HT1080 (cell line): ENCODE results near the gene RNF166. TPM values are rescaled to one million over a fixed set of nuclear protein-coding genes. Genes with fewer than 3 reads are reported as not detected.

Experiments used
- DNase-seq: peaks from one replicate; pipeline ENCODE4 v3.0.0-alpha.2; 2015; ENCODE audit warnings: low read depth
- polyA plus RNA-seq, 2 experiments: library from polyadenylated mRNA; depleted of rRNA; stranded (reverse); fragments of >200 nt; gene quantifications; 2 replicates each; pipeline ENCODE4 v1.2.3, GENCODE V29; 2015
- total RNA-seq: library from RNA; depleted of rRNA; stranded (reverse); fragments of >200 nt; shearing (Covaris generic); gene quantifications from 2 replicates; pipeline ENCODE4 v1.2.3, GENCODE V29; 2014; rRNA removed

The RNF166 gene
- 31.9 and 38.1 TPM in 2 replicates for total RNA-seq
- polyA plus RNA-seq (2015; cell fraction: cytosol; rRNA removed) = 22.2 and 27.6 TPM in 2 replicates
- 23.5 and 35.2 TPM in 2 replicates for polyA plus RNA-seq (2015; cell fraction: nucleus; rRNA removed)

- peak; percentile 78 for DNase-seq
Measured at GRCh38 chr16:88706229-88706964, at the start of gene RNF166, which contains the start of gene CTU2. Gene RNF166, minus strand, starts transcription at chr16:88706408. Its CDS starts 83 bp downstream, at chr16:88706325. Gene CTU2, plus strand, starts transcription at chr16:88706503. Its CDS starts 28 bp downstream, at chr16:88706531.

GRCh38 chr16:88754912-88755744 is 48.9 kb upstream of the RNF166 start:
- peak; percentile 85 for DNase-seq

GRCh38 chr16:88754109-88754911 is 48.1 kb upstream of the RNF166 start:
- no peak for DNase-seq

- no peak for DNase-seq
Measured at GRCh38 chr16:88753602-88754001, 47.4 kb upstream of the RNF166 start.

- DNase-seq = no peak
Measured at GRCh38 chr16:88753191-88753590, 47.0 kb upstream of the RNF166 start.

GRCh38 chr16:88752386-88753002 is 46.3 kb upstream of the RNF166 start:
- DNase-seq = no peak

- no peak for DNase-seq
Measured at GRCh38 chr16:88750854-88751253, 44.6 kb upstream of the RNF166 start.

GRCh38 chr16:88749358-88749757 is 43.1 kb upstream of the RNF166 start:
- DNase-seq = no peak

- DNase-seq = no peak
Measured at GRCh38 chr16:88748364-88748763, 42.2 kb upstream of the RNF166 start.

- DNase-seq = no peak
Measured at GRCh38 chr16:88747588-88748301, 41.5 kb upstream of the RNF166 start.

- DNase-seq = no peak
Measured at GRCh38 chr16:88746506-88746905, 40.3 kb upstream of the RNF166 start.

GRCh38 chr16:88744577-88745521 is 38.6 kb upstream of the RNF166 start:
- no peak for DNase-seq

- peak; percentile 56 for DNase-seq
Measured at GRCh38 chr16:88743693-88744576, 37.7 kb upstream of the RNF166 start.

- DNase-seq = no peak
Measured at GRCh38 chr16:88742896-88743605, 36.8 kb upstream of the RNF166 start.

- DNase-seq = no peak
Measured at GRCh38 chr16:88741368-88741767, 35.2 kb upstream of the RNF166 start.

- DNase-seq = no peak
Measured at GRCh38 chr16:88740727-88741055, 34.5 kb upstream of the RNF166 start.

GRCh38 chr16:88739977-88740726 is 33.9 kb upstream of the RNF166 start:
- no peak for DNase-seq
